Measurements from ENCODE around the gene KIFC1.
"Not testable (repeated sequence)": the region's sequence is repeated elsewhere in the genome, so short reads cannot be mapped to it uniquely, and the experiment has no call there.

KIFC1 gene

GRCh38 chr6:33391278-33391921 lies at the start of gene KIFC1:
TSS of gene KIFC1 (plus strand) at chr6:33391823. CDS start at chr6:33391986, 163 bp downstream.
- H3K4me3 ChIP-seq (ENCODE audit: low read depth, low read length) = peak within 1 kb of the TSS; percentile 96

GRCh38 chr6:33343606-33343952 lies 48.0 kb upstream of the KIFC1 start:
- H3K4me3 ChIP-seq (ENCODE audit: low read depth, low read length) = not testable (repeated sequence)

GRCh38 chr6:33343953-33344611 lies 47.5 kb upstream of the KIFC1 start:
- no peak overlapping the region for H3K4me3 ChIP-seq (ENCODE audit: low read depth, low read length)

- no peak overlapping the region for H3K4me3 ChIP-seq (ENCODE audit: low read depth, low read length)
Observed at GRCh38 chr6:33344701-33345697, 46.6 kb upstream of the KIFC1 start.

GRCh38 chr6:33346972-33347371 lies 44.7 kb upstream of the KIFC1 start:
- H3K4me3 ChIP-seq (ENCODE audit: low read depth, low read length) = not testable (repeated sequence)

- no peak overlapping the region for H3K4me3 ChIP-seq (ENCODE audit: low read depth, low read length)
Observed at GRCh38 chr6:33347816-33348215, 43.8 kb upstream of the KIFC1 start.

- H3K4me3 ChIP-seq (ENCODE audit: low read depth, low read length) = not testable (repeated sequence)
Observed at GRCh38 chr6:33355860-33356259, 35.8 kb upstream of the KIFC1 start.

- H3K4me3 ChIP-seq (ENCODE audit: low read depth, low read length) = no peak overlapping the region
Observed at GRCh38 chr6:33356295-33356694, 35.3 kb upstream of the KIFC1 start.

GRCh38 chr6:33357160-33357871 lies 34.3 kb upstream of the KIFC1 start:
- not testable (repeated sequence) for H3K4me3 ChIP-seq (ENCODE audit: low read depth, low read length)

GRCh38 chr6:33359331-33359730 lies 32.3 kb upstream of the KIFC1 start:
- no peak overlapping the region for H3K4me3 ChIP-seq (ENCODE audit: low read depth, low read length)

GRCh38 chr6:33363486-33363885 lies 28.1 kb upstream of the KIFC1 start:
- not testable (repeated sequence) for H3K4me3 ChIP-seq (ENCODE audit: low read depth, low read length)

- not testable (repeated sequence) for H3K4me3 ChIP-seq (ENCODE audit: low read depth, low read length)
Observed at GRCh38 chr6:33364475-33365205, 27.0 kb upstream of the KIFC1 start.

- not testable (repeated sequence) for H3K4me3 ChIP-seq (ENCODE audit: low read depth, low read length)
Observed at GRCh38 chr6:33365206-33365971, 26.2 kb upstream of the KIFC1 start.

- no peak overlapping the region for H3K4me3 ChIP-seq (ENCODE audit: low read depth, low read length)
Observed at GRCh38 chr6:33367009-33367714, 24.5 kb upstream of the KIFC1 start.

- not testable (repeated sequence) for H3K4me3 ChIP-seq (ENCODE audit: low read depth, low read length)
Observed at GRCh38 chr6:33367715-33368025, 24.0 kb upstream of the KIFC1 start.

- H3K4me3 ChIP-seq (ENCODE audit: low read depth, low read length) = not testable (repeated sequence)
Observed at GRCh38 chr6:33371901-33372300, 19.7 kb upstream of the KIFC1 start.

GRCh38 chr6:33372526-33373123 lies 19.0 kb upstream of the KIFC1 start:
- no peak overlapping the region for H3K4me3 ChIP-seq (ENCODE audit: low read depth, low read length)

GRCh38 chr6:33373960-33374910 lies 17.4 kb upstream of the KIFC1 start:
- no peak overlapping the region for H3K4me3 ChIP-seq (ENCODE audit: low read depth, low read length)

All from iPS-11a (cell line).